Endothelial cell of coronary artery (primary cell): ENCODE data around the gene TXNDC9. TPM values are rescaled to one million over a fixed set of nuclear protein-coding genes. Genes with fewer than 3 reads are reported as not detected.

Experiments
- total RNA-seq: library from RNA; depleted of rRNA; stranded (reverse); fragments of >200 nt; gene quantifications from 2 replicates; pipeline ENCODE4 v1.2.3, GENCODE V29; 2014

The TXNDC9 gene, protein sequence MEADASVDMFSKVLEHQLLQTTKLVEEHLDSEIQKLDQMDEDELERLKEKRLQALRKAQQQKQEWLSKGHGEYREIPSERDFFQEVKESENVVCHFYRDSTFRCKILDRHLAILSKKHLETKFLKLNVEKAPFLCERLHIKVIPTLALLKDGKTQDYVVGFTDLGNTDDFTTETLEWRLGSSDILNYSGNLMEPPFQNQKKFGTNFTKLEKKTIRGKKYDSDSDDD
- 61.7 and 66.2 TPM in 2 replicates for total RNA-seq

DNA sequence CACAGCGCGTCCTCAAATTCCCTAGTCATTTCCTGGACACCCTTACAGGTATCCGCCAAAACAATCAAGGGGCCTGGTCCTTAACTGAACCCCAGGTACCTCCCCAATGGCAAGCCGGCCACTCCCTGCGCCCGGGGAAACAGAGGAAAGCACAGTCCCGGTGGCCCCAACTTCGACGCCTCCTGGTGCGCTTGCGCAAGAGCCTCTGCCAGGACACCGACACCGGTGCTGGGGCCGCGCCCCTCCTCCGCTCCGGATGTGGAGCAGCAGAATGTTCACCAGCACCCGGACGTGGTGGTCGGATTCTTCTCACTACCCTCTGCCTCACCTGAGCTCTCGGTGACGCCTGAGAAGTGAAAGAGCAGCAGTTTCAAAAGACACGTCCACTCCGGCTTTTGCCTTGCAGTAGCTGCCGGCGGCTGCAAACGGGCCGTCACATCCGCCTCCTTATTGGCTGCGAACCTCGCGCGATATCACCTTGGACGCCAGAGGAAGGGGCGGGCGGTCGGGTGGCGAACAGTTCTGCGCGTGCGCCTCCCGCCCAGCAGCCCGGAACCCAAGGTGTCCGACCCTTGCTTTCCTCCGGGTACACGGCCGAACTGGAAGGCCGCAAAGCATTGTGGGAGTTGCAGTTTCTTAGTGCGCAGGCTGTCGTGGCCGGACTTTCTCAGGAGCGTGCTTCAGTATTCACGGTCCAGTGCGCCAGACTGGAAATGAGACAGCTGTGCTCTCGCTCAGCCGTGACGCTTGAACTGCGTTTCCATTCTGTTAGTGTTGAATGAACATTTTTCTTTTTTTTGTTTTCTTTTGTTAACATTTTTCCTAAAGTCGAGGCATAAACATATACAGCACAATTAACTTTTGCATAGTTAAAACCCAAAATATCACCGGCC, at the start of gene TXNDC9:
TSS of gene TXNDC9 (minus strand) at position 423 of the 893 bp plus-strand sequence. CDS start 3,123 bp downstream, outside the sequence.

DNA sequence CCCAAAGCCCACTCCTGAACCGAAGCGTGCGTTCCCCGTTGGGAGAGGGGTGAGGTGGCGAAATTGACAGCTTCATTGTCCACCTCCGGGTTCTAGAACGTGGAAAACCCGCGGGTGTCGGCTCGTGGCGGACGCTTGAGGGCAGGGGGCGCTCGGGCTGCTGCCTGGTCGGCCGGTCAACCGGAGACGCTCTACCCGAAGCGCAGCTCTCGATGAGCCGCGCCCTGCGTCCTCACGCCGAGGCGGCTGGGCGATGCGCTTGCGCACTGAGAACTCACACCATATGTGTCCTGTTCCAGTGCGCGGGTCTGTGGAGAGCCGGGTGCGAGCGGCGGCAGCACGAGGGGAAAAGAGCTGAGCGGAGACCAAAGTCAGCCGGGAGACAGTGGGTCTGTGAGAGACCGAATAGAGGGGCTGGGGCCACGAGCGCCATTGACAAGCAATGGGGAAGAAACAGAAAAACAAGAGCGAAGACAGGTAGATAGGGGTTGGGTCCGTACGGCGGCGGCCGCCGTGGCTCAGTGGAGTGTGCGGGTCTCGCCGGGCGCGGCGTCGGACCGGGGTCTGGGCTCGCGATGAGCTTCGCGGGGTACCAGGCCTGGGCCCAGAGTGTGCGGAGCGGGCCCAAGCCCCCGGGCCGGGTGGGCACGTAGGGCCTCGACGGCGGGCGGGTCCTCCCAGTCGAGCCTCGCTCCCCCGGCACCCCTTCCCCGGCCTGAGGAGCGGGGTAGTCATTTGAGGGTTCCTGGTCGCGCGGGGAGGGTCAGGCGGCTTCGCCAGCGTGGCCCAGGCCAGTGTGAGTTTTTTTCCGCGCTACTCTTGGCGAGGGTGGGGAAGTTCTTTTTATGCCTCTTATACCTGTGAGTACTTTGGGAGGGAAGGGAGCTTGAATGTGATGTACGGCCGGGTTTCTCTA, 1.2 kb upstream of the TXNDC9 start, which contains the start of gene EIF5B:
TSS of gene EIF5B (plus strand) at position 277 of the 916 bp plus-strand sequence. CDS start at position 443, 166 bp downstream.

DNA sequence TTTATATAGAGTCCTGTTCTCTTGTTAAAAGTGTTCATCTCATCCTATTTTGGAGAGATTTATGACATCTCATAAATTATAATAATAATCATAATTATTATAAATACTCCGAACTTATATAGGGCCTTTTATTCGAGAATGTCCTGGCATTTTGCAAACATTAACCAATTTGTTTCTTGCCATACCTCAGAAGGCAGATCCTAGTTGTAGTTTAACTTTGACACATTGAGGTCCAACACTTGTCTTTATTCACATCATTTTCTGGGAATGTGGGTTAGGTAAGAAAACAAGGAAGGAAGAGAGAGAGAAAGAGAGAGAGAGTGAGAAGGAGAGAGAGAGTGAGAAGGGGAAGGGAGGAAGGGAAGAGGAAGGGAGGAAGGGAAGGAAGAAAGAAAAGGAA, 35.0 kb downstream of the TXNDC9 start, which contains the start of gene LYG1:
TSS of gene LYG1 (minus strand) at position 101 of the 400 bp plus-strand sequence. CDS start 5,527 bp downstream, outside the sequence.

Other genes starting within 250 kb of the TXNDC9 start
- 0.18 and 0.19 TPM in 2 replicates for gene C2orf15, start 194.6 kb downstream of the TXNDC9 start, total RNA-seq
- gene TSGA10, start 181.4 kb downstream of the TXNDC9 start, total RNA-seq, result 0.63 and 1.0 TPM in 2 replicates
- 3.4 and 4.4 TPM in 2 replicates for gene LIPT1, start 181.4 kb downstream of the TXNDC9 start, total RNA-seq
- 29.9 and 31.6 TPM in 2 replicates for gene MITD1, start 155.3 kb downstream of the TXNDC9 start, total RNA-seq
- gene MRPL30, start 155.1 kb downstream of the TXNDC9 start, total RNA-seq, result 35.5 and 36.4 TPM in 2 replicates
- not detected in 2 replicates for gene LYG2, start 80.7 kb downstream of the TXNDC9 start, total RNA-seq
- 0.27 and 0.28 TPM in 2 replicates for gene LYG1, start 35.1 kb downstream of the TXNDC9 start, total RNA-seq
- gene EIF5B, start 1.1 kb upstream of the TXNDC9 start, total RNA-seq, result 33.6 and 46.1 TPM in 2 replicates
- gene REV1, start 153.7 kb upstream of the TXNDC9 start, total RNA-seq, result 30.8 and 40.8 TPM in 2 replicates